ENCODE data around the gene GUCY1A2.

DNA sequence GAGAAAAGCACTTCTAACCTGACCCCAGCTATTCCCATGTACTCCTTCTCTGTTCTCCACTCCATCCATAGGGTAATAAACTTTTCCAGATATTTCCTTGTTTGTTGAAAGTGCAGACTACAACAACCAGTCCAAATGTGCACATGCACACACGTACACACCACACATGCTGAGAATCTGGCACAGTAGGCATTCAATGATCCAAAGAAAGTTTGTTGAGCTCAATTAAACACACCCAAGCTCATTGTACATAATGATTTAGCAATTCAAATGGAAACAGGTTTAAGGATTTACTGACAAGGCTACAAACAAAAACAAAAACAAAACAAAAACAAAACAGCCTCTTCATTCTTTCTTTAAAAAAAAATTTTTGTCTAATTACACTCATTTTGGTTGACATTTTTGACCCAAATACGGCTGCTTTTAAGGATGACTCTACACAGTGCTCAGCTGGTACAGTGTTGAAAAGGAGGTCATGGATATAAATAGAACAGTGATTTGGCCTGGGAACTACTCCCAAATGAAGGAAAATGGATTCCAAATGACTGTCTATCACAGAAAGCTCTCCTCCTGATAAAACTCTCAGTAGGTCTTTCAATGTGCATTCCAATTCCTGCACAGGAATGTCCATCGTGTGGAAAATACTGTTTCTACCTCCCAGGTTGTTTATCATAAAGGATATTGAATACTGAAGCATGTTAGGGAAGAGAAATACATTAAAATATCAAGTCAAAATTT is 232.2 kb downstream of the GUCY1A2 start:
- no peak for TF ChIP-seq POLR2A (IDR thresholded peaks at IDR 0.05; ENCODE audit: low read depth, low read length)
- no peak for TF ChIP-seq POLR2AphosphoS5 (IDR thresholded peaks at IDR 0.05; ENCODE audit: insufficient read depth, low read depth, low read length)
- TF ChIP-seq, protein P1, sequence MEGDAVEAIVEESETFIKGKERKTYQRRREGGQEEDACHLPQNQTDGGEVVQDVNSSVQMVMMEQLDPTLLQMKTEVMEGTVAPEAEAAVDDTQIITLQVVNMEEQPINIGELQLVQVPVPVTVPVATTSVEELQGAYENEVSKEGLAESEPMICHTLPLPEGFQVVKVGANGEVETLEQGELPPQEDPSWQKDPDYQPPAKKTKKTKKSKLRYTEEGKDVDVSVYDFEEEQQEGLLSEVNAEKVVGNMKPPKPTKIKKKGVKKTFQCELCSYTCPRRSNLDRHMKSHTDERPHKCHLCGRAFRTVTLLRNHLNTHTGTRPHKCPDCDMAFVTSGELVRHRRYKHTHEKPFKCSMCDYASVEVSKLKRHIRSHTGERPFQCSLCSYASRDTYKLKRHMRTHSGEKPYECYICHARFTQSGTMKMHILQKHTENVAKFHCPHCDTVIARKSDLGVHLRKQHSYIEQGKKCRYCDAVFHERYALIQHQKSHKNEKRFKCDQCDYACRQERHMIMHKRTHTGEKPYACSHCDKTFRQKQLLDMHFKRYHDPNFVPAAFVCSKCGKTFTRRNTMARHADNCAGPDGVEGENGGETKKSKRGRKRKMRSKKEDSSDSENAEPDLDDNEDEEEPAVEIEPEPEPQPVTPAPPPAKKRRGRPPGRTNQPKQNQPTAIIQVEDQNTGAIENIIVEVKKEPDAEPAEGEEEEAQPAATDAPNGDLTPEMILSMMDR (IDR thresholded peaks at IDR 0.05; ENCODE audit: extremely low read depth in 1 of 2, insufficient read depth in 1 of 2, low read depth in 1 of 2, low read length in 2 of 2), result no peak
- TF ChIP-seq EZH2 (IDR thresholded peaks at IDR 0.05; ENCODE audit: borderline replicate concordance, low read depth, low read length, severe bottlenecking), result no peak
- TF ChIP-seq MYC (IDR thresholded peaks at IDR 0.05; ENCODE audit: low read depth, low read length), result no peak
- TF ChIP-seq FOS (IDR thresholded peaks at IDR 0.05; ENCODE audit: borderline replicate concordance, insufficient read depth, low read length), result no peak
- TF ChIP-seq, protein P2, sequence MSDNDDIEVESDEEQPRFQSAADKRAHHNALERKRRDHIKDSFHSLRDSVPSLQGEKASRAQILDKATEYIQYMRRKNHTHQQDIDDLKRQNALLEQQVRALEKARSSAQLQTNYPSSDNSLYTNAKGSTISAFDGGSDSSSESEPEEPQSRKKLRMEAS (IDR thresholded peaks at IDR 0.05; ENCODE audit: insufficient read depth, insufficient read length), result no peak
